Glomerular endothelial cell (primary cell): ENCODE data around the gene SMIM30. TPM values are rescaled to one million over a fixed set of nuclear protein-coding genes. Genes with fewer than 3 reads are reported as not detected.
"Not testable (repeated sequence)": the region's sequence is repeated elsewhere in the genome, so short reads cannot be mapped to it uniquely, and the experiment has no call there.

Source experiments
- DNase-seq: peaks from one replicate; pipeline ENCODE4 v3.0.0-alpha.2; 2011; ENCODE audit warnings: low read depth, low spot score; ENCODE audit errors: extremely low read depth
- total RNA-seq: library from RNA; depleted of rRNA; stranded (reverse); fragments of >200 nt; gene quantifications from 2 replicates; pipeline ENCODE4 v1.2.3, GENCODE V29; 2015

SMIM30 gene
- total RNA-seq, result 52.9 and 61.0 TPM in 2 replicates

DNA sequence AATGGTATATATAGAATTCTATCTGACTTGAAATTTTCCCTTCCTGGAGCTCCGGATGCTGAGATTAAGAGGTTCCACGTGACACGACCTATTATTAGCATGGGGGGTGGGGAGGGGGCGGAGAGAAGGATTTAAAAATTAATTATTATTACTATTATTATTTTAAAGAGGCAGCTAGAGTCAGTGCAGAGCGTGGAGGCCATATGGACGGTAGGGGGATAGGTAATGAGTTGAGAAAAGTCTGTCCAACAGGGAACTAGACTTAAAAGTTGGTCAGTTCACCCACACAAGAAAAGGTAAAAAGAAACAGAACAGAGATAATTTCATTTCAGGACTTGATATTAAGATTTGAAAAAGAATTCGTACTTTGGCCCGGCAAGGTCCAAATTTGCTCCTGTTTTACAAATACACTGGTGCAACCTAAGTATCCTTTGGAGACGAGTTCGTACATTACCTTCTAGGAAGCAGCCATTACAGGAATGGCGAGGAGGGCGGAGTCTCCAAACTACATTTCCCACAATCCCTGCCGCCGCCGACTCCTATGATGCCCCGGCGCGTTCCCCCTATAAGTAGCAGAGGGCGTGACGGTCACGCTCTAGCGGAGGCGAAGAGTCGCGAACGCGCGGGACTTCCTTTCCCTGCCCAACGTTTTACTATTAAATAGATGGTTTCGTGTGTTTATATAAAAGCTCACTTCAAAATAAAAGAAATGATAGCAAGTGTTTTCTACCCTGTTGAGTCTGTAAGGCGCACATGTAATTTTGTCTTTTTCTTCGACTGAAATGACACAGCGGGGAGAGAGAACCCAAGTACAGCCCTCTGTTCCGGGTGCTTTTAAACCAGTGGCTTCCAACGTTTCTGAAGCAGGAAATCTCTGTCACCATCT, at the start of gene SMIM30:
TSS of gene SMIM30 (minus strand) at position 481 of the 886 bp plus-strand sequence. CDS start 976 bp downstream, outside the sequence.
- peak; percentile 68 for DNase-seq

DNA sequence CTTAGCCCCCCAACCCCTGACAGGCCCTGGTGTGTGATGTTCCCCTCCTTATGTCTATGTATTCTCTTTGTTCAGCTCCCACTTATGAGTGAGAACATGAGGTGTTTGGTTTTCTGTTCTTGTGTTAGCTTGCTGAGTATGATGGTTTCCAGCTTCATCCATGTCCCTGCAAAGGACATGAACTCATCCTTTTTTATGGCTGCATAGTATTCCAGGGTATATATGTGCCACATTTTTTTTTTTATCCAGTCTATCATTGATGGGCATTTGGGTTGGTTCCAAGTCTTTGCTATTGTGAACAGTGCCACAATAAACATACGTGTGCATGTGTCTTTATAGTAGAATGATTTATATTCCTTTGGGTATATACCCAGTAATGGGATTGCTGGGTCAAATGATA, 47.8 kb upstream of the SMIM30 start:
- not testable (repeated sequence) for DNase-seq

GRCh38 chr7:113161050-113161449, 42.7 kb upstream of the SMIM30 start:
- DNase-seq, result no peak

DNA sequence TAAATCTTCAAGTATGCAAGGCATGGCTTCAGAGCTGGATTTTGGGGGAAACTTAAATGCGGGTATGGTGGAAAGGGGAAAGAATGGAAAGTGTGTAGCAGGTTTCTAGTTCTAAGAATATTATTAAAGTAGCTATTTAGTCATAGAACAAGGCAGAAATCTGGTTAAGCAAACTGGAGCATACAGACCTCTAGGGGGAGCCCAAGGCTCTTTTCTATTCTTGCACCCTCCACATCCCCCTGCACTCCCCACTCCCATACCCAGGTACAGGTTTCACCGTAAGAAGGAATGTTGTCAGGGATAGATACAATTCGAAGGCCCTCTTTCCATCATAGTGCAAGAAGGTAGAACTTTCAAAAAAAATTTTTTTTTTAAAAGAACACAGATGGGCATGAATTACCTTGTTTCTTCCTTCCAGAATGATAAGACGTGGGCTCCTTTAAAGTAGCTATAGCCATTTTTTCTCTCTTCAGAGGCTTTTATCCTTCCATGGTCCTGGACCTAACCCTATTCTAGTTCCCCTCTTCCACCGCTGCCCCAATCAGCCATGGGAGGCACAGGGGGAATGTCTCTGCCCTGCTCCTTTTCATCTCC, 41.5 kb upstream of the SMIM30 start:
- no peak for DNase-seq

DNA sequence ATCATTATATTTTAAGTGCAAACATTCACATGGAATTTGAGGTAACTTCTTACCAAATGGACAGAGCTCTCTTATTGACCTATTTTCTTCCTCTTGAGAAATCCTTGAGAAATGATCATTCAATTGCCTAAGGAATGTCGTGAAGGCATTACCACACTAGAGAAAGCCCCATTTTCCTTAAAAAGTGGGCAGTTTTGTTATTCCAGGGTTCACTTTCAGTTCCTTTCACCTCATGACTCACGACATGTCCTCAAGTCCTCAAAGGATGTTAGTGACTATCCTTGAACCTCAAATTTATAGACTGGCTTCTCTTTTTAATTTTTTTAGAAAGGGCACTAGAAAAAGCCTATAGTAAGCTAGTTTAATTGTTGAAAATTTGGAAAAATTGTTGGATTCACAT, 40.4 kb upstream of the SMIM30 start:
- DNase-seq, result no peak

GRCh38 chr7:113154117-113154516, 35.8 kb upstream of the SMIM30 start:
- DNase-seq, result no peak

DNA sequence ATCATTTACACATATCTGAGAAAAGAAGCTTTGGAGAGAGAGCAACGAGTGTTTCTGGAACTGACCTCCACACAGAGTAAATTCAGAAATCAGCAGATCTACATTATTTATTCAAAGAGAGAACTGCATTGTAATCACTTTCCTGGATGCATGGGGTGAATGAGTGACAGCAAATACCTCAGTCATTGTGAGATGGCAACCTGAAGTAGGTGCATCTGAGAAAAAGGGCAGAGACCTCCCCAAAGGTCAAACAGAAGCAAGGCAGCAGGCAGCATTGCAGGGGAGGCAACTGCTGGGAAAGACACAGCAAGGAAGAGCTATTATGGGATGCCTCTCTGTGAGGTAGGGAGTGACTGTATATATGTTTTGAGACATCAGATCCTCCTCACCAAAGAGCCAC, 26.5 kb upstream of the SMIM30 start:
- DNase-seq, result no peak

DNA sequence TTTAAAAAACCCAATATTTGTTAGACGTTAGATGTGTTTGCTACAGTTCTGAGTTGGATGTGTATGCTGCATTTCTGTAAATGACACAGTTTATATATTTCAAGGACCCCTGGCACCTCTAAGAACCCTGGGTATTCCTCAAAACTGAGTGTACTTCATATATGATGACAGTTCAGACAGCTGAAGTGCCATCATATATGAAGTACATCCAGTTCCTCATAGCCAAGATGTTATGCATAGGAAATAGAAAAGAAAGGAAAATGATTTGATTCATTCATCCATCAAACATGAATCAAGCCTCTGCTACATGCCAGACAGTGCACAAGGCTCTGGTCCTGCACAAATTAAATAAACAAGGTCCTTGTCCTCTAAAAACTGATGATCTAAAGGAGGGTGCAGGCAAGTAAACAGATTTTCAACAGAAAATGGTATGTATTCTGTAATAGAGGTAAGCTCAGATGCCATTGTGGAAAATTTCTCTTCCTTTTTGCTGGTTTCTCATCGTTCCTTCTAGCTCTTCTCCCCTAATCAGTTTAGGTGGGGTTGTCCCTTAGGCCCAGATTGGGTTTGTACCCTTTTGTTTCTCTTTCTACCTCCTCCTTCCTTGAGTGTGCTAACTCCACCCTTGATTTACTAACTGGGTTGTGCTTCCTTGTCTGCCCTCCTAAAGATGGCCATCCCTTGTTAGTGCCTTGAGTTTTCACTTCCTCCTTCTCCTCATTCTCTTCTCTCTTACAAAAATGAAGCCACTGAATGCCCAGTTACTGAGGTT, 25.3 kb upstream of the SMIM30 start:
- no peak for DNase-seq

DNA sequence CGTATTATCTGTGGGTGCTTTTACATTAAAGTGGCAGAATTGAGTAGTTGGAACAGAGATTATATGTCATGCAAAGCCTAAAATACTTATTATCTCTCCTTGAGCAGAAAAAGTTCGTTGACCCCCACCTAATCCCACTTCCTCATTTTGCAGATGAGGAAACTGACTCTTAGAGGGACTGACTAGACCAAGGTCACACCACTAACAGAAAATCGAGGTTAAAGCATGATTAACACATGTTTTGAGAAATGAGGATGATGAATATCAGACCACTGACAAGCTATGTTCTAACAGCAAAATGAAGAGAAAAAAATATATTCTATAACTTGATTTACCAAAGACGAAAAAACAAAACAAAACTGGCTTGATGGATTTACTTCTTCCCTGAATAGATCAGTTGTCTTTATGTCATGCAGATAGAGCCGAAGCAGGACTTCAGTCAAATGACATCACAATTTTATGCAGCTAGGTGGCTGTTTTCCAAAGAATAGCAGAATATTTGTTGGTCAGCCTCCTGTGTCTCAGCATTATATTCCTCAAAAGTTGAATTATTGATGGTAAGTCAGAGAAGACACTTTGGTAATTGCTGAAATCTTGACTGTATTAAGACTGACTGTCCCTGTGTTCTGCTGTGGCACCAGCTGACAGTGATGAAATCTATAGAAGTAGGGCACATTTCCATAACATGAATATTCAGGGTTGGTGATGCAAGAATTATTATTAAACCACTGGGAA, 24.2 kb upstream of the SMIM30 start:
- no peak for DNase-seq

GRCh38 chr7:113141803-113142202, 23.4 kb upstream of the SMIM30 start:
- no peak for DNase-seq

DNA sequence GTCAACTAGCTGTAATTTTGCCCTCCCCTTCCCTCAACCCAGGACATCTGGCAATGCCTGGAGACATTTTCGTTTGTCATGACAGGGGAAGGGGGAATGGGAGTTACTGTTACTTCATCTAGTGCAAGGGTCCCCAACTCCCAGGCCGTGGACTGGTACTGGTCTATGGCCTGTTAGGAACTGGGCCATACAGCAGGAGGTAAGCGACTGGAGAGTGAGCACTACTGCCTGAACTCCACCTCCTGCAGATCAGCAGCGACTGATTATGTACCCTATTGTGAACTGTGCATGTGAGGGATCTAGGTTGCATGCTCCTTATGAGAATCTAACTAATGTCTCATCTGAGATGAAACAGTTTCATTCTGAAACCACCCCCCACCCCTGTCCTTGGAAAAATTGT, 22.6 kb upstream of the SMIM30 start:
- DNase-seq, result no peak

DNA sequence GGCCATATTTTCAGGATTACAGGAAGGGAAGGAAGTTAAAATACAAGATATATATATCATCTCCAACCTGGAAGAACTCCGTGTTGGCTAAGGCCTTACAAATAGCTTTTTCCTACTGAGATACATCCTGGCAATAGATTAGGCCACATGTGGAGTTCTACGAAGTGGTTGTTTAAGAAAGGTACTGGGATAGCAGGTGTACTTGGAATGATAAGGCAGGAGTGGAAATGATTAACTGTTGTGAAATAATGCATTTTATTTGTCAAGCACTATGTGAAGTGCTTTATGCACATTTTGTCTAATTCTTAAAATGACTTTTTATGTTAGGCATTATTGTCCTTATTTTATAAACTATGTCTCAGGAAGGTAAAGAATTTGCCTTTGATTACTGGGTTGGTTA, 18.9 kb upstream of the SMIM30 start:
- no peak for DNase-seq

DNA sequence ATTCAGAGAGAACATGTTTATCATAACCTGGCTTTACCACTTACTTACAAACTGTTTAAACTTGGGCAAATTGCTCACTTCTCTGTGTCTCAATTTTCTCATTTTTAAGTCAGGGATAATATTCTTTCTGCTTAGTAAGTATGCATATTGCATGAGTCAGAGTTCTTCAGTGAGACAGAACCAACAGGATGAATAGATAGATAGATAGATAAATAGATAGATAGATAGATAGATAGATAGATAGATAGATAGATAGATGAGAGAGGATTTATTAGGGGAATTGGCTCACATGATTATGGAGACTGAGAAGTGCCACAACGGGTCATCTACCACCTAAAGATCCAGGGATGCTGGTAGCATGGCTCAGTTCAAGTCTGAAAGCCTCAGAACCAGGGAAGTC, 15.7 kb upstream of the SMIM30 start:
- no peak for DNase-seq

DNA sequence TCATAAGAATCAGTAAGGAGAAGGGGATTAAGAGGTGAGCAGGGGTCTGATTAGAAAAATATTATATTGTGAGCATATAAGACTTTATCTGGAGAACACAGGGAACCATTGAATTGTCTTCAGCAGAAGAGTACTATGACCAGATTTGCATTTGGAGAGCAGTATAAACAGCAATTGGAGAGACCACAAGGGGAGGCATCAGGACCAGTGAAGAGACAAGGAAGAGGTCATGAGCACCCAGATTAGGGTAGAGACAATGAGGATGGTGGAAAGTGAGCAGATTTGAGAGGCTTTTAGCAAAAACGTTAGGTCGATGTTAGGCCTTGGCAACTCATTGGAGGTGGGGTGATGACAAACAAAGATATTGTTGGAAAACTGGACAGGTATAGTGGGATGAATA, 13.0 kb upstream of the SMIM30 start:
- DNase-seq, result no peak

DNA sequence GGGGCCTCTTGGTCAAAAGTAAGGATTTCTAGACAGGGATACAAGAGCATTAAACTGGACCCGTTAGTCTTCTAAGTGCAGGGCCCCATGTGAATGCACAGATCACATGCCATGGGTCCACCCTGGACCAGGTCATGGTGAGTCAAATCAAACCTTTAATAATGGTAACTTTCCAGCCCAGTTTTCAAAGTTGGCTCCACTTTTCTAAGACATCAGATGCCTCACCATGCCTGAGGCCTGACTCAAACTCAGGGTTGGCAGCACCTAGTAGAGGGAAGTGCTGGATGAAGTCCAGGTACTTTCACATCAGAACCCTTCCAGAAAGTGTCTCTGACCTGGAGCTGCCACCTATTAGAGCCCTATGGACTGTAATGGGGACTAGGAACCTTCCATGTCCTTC, 9.7 kb upstream of the SMIM30 start:
- no peak for DNase-seq

DNA sequence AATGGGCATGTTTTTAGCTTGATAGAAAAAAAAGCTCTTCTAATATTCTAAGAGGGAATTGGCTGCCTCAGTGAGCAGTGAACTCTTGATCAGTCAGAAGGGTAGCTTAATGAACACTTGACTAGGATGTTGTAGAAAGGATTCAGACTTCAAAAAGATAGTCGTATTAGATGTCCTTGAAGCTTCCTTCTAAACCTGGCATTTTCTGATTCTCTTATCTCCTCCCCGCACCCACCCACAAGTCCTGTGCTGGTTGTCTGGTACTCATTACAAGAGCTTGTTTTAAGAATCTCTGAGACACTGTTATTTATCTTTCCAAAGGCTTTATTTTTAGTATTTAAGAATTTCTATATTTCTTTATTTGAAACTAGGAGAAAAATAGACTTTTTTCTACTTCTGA, 7.4 kb upstream of the SMIM30 start:
- no peak for DNase-seq

DNA sequence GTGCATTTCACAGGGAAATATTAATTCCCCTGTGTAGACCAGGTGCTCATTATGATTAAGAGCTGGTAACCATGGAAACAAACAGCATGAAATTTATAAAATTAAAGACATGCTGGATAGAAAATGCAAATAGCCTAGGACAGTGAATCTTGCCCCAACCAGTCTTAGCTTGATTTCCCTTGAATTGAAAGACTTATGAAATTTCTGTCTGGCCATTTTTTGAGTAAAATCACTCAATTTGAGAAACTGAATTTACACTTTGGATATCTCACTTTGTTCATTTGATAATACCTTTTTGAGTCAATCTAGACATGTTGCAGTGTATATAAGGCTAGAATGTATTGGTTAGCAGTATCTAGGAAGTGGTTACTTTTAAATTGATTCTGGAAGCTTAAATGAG, 4.4 kb upstream of the SMIM30 start:
- DNase-seq, result no peak

GRCh38 chr7:113120647-113121046, 2.3 kb upstream of the SMIM30 start:
- no peak for DNase-seq

DNA sequence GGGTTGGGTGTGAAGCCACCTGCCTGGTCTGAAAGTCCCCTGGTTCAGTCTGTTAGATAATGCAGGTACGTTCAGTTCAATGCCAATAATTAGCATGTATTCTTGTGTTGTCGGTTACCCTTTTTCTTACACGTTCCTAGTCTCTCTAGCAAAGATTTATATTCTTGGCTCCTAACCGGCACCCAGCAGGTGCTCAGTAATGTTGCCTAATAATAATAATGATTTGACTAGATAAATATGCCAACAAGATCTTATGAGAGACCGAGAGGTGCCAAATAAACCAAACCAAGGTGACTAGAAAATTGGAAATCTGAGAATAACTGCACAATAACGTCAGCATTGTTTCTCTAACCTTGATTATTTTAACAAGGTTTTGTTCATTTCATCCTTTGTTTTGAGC, 1.1 kb upstream of the SMIM30 start:
- DNase-seq, result no peak

GRCh38 chr7:113117374-113117774, 980 bp downstream of the SMIM30 start:
- not testable (repeated sequence) for DNase-seq

- no peak for DNase-seq
Measured at GRCh38 chr7:113113912-113114311, 4.4 kb downstream of the SMIM30 start.
